ENCODE data around the gene ABHD4.
"Not testable (repeated sequence)": the region's sequence is repeated elsewhere in the genome, so short reads cannot be mapped to it uniquely, and the experiment has no call there.

Gene ABHD4, protein sequence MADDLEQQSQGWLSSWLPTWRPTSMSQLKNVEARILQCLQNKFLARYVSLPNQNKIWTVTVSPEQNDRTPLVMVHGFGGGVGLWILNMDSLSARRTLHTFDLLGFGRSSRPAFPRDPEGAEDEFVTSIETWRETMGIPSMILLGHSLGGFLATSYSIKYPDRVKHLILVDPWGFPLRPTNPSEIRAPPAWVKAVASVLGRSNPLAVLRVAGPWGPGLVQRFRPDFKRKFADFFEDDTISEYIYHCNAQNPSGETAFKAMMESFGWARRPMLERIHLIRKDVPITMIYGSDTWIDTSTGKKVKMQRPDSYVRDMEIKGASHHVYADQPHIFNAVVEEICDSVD

DNA sequence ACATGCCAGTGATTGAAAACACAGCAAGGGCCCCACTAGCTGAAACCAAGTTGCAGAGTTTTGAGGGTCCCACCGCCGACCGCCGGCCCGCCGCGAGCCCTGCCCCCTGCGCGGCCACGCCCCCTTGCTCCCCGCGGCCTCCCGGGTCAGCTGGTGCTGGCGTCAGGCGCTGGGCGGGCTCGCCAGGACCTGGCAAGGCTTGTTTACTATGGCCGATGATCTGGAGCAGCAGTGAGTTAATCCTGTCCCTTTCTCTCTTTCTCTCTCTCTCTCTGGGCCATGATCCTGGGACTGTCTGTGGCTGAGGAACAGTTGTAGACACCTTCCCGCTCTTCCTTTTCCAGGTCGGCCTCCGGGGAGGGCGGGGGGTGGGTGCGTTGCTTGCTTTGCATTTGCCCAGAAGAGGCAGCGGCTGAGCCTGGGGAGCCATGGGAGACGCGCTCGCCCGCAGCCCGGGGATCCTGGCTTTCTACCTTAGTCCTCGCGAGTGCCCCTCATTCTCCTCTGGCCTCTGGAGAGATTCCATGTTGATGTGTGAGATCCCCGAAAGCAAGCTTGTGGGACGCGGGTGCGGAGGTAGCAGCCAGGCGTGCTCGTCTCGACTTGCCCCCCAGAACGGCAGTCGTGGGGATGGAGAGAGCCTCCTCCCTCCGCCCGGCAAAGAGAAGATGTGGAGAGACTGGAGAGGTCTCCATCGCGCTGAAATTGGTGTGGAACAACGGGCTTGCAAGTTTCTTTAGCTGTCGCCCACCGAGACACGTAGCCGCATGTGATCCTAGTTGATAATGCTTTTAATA is at the start of gene ABHD4:
TSS of gene ABHD4 (plus strand) at position 202 of the 797 bp plus-strand sequence. CDS start at position 209, 7 bp downstream.
- peak; percentile 57 for DNase-seq (ENCODE audit: low read depth)

DNA sequence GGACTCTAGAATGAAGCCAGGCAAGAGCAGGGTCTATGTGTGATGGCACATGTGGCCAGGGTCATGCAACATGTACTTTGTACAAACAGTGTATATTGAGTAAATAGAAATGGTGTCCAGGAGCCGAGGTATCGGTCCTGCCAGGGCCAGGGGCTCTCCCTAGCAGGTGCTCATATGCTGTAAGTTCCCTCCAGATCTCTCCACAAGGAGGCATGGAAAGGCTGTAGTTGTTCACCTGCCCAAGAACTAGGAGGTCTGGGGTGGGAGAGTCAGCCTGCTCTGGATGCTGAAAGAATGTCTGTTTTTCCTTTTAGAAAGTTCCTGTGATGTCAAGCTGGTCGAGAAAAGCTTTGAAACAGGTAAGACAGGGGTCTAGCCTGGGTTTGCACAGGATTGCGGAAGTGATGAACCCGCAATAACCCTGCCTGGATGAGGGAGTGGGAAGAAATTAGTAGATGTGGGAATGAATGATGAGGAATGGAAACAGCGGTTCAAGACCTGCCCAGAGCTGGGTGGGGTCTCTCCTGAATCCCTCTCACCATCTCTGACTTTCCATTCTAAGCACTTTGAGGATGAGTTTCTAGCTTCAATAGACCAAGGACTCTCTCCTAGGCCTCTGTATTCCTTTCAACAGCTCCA is 48.7 kb upstream of the ABHD4 start:
- DNase-seq (ENCODE audit: low read depth) = no peak

DNA sequence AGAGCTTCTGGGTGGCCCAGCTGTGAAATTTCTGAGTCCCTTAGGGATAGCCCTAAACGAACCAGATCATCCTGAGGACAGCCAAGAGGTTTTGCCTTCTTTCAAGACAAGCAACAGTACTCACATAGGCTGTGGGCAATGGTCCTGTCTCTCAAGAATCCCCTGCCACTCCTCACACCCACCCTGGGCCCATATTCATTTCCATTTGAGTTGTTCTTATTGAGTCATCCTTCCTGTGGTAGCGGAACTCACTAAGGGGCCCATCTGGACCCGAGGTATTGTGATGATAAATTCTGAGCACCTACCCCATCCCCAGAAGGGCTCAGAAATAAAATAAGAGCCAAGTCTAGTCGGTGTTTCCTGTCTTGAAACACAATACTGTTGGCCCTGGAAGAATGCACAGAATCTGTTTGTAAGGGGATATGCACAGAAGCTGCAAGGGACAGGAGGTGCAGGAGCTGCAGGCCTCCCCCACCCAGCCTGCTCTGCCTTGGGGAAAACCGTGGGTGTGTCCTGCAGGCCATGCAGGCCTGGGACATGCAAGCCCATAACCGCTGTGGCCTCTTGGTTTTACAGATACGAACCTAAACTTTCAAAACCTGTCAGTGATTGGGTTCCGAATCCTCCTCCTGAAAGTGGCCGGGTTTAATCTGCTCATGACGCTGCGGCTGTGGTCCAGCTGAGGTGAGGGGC is 48.0 kb upstream of the ABHD4 start:
- DNase-seq (ENCODE audit: low read depth) = no peak

DNA sequence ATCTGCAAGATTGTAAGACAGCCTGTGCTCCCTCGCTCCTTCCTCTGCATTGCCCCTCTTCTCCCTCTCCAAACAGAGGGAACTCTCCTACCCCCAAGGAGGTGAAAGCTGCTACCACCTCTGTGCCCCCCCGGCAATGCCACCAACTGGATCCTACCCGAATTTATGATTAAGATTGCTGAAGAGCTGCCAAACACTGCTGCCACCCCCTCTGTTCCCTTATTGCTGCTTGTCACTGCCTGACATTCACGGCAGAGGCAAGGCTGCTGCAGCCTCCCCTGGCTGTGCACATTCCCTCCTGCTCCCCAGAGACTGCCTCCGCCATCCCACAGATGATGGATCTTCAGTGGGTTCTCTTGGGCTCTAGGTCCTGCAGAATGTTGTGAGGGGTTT is 46.5 kb upstream of the ABHD4 start:
- no peak for DNase-seq (ENCODE audit: low read depth)

DNA sequence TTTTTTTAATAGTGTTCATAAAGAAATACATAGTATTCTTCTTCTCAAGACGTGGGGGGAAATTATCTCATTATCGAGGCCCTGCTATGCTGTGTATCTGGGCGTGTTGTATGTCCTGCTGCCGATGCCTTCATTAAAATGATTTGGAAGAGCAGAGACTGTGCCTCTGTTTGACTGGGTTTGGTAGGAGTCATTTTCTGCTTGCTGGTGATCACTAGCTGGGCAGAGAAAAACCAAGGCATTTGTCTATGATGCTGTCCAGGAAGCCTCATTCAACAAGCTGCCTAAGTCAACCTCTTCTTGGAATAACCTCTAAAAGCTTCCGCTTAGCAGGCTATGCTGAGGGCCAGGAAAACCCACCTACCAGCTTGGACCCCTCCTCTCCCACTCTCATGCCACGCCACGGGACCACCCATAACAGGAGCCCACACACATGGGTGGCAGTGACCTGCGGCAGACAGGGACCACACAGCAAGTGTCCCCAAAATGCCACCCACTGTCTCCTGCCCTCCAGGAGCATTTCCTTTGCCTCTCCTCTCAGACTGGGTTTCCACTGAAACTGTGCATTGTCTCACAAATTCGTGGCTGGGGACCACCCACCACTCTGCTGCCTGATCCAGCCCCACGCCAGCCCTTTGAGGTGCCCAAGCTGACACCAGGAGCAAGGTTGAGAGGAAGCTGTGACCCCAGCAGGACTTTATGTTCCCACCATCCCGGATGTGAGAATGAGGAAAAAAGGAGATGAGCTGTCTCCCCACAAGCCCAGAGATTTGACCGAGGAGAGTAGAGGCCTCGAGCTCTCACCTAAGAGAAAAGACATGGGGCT is 45.9 kb upstream of the ABHD4 start:
- no peak for DNase-seq (ENCODE audit: low read depth)

DNA sequence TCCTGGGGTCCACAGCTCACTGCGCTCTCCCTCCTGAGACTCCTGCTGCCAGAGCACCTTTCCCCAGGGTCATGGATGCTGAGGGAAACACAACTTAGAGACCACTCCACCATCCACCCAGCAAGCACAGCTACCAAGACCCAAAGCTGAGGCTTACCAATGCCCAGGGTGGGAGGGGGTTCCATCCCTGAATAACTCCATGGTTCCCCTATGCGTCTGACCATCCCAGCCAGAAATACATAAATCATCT is 45.3 kb upstream of the ABHD4 start:
- DNase-seq (ENCODE audit: low read depth) = no peak

DNA sequence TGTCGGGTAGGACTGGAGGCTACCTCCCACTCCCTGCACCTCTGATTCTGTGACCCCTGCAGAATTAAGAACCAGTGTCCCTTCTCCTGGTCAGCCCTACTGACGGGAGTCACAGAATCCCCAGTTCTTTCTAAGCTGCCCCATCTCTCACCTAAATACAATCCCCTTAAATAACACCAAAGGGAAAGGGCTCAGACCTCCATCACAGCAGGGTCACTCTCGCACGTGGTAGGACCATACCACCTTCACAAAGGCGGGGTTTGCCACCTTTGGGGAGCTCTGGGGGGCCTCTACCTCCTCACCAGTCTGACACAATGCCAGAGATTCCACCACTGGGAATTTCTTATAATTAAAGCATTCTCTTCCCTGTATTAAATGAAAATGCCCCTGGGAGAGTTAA is 44.7 kb upstream of the ABHD4 start:
- DNase-seq (ENCODE audit: low read depth) = no peak

DNA sequence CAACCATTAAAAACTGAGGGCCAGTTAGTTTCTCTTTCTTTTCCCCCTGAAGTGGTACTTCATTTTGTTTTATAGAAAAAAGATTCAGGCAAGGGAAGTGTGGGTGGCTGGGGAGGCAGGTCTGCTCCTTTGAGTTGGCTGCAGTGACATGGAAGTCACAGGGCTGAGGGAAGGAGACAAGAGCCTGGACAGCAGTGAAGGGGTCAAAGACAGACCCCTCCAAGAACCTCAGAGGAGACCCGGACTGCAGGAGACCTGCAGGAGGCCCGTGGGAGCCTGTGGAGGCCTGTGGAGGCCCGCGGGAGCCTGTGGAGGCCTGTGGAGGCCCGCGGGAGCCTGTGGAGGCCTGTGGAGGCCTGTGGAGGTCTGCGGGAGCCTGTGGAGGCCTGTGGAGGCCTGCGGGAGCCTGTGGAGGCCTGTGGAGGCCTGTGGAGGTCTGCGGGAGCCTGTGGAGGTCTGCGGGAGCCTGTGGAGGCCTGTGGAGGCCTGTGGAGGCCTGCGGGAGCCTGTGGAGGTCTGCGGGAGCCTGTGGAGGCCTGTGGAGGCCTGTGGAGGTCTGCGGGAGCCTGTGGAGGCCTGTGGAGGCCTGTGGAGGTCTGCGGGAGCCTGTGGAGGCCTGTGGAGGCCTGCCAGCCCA is 44.1 kb upstream of the ABHD4 start:
- DNase-seq (ENCODE audit: low read depth) = not testable (repeated sequence)

DNA sequence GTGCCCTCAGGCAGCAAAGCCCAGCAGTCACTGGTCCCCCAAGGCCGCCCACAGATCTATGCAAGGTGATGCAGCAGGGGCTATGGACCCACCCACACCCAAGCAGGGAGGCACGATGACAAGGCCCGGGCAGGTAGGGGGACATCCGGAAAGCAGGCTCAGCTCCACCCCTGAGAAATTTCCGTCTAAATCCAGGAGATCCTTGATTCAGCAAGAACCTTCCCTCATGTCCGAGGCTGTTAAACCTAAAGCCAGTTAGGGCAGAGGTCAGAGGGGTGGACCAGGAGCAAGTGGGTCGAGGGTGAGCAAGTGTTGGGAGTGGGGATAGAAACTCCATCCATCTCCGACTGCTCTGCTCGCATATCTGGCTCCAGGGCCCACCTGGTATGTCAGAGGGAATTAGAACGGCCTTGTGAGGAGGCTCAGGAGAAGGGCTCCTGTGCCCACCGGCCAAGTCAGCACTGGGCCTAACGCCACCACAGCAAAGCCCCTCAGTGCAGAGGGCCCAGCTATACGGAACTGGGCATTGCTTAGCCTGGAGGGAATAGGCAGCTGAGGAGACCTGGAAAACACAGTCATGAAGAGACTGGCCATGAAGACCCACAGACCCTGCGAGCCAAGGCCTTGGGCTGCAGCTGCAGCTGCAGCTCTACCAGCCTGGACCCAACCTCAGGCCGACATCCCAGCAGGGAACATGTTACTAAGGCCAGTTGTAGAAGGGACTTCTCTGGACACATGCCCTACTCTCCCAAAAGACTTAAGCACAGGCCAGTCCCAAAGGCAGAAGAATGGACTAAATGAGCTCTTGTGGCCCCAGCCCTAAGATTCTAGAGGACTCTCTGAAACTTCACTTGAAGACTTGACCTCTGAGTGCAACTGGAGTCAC is 43.4 kb upstream of the ABHD4 start:
- DNase-seq (ENCODE audit: low read depth) = no peak

DNA sequence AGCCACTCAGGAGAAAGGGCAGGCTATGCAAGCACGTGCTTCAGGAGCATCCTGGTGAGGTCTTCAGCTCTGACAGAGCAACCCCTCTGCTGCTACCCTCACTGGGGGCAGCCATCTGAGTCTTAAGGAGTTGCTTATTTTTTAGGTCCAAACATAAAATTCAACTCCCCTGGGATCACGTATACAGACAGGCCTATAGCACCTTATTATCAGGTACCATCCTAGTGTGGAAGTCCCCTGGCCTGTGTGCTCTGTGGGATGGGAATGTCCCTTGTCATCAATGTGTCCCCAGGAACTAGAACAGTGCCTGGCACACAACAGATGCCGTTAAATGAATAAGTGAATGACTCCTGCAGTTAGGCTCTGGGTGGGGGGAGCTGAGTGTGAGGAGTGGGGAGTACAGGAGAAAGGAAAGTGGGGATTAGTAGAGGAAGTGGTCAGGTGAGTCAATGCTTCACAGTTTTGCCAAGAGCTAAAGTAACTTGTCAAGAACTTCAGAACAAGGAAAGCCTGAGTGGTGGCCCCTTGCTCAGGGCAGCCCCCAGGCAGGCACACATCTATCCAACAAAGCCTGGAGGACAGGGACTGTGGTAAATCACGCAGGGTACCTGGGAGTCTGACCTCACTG is 42.6 kb upstream of the ABHD4 start:
- peak; percentile 54 for DNase-seq (ENCODE audit: low read depth)

DNA sequence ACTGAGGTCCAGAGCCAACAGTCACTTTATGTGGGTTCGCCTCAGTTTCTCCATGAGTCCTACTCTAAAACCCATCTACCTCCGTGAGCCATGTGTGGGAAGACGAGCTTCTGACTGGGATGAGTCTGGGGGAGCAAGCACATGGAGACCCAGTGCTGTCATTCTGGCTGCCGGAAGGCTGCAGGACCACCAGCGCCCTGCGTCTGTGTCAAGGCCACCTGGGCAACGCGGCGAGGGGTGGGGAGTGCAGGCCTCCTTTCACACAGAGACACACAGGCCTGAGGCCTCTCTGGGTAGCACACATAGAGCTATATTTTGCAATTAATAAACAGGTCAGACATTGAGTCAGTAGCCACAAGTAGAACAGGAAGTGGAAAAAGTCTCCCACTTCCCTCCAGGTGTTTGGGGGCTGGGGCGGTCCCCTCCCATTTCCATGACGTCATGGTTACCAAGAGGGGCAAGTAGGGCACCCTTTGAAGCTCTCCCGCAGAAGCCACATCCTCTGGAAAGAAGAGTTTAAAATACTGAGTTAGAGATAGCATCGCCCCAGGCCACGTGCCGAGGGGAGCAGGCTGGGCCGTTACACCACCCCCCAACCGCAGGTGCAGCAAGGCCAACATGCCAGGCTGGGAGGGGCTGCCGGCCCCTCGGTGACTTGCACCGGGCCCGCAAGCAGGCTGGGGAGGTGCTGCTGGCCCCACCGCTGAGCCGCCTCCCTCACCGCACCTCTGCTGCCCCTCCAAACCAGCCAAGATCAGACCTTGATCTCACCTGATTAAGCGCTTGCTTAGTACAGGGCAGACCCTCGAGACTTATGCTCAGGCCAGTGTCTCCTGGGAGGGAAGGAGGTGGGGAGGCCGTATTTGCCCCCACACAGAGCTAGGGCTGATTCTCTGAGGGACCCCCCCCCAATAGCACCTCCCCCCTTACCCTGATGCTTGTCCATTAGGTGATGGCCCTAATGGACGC is 41.8 kb upstream of the ABHD4 start:
- DNase-seq (ENCODE audit: low read depth) = peak; percentile 90

DNA sequence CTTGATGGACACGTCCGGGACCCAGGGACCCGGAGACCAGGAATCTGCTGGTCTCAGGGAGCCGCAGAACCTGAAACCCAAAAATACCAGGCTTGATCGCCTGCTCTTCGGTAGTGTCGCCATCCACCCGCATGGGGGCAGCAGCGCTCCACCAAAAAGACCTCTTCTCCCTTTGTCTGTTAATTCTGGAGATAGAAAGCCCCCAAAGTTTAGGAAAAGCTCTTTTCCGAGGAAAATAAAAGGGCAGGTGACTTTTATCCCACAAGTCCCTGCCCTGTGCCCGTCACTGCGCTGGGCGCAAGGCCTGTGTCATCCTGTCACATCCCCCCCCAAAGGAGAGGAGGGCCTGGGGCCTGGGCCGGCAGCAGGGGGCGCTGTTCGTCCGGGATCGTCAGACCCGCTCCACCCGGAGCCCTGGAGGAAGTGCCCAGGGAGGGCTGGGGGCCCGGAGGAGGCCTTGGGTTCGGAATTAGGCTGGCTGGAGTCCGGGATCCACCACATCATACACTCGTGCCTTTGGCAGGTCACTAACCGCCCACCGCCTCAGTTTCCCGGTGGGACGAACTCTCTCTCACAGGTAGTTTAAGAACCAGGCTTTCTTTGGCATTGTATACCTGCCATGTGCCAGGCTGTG is 41.0 kb upstream of the ABHD4 start:
- DNase-seq (ENCODE audit: low read depth) = peak; percentile 49

DNA sequence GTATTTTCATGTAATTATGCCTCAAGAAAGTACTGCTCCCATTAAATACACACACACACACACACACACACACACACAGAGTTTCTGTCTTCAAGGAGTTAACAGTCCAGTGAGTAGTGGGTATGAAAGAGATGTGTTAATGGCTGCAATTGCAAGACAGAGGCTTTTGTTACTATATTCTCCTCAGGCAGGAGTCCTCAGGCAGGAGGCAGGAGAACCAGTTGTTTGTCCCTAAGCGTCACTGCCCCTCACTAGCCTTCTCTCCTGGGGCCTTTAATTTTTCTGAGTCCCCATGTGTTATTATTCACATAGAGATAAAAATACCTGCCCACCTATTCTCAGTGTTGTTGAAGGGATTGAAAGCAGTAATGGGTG is 40.3 kb upstream of the ABHD4 start:
- no peak for DNase-seq (ENCODE audit: low read depth)

DNA sequence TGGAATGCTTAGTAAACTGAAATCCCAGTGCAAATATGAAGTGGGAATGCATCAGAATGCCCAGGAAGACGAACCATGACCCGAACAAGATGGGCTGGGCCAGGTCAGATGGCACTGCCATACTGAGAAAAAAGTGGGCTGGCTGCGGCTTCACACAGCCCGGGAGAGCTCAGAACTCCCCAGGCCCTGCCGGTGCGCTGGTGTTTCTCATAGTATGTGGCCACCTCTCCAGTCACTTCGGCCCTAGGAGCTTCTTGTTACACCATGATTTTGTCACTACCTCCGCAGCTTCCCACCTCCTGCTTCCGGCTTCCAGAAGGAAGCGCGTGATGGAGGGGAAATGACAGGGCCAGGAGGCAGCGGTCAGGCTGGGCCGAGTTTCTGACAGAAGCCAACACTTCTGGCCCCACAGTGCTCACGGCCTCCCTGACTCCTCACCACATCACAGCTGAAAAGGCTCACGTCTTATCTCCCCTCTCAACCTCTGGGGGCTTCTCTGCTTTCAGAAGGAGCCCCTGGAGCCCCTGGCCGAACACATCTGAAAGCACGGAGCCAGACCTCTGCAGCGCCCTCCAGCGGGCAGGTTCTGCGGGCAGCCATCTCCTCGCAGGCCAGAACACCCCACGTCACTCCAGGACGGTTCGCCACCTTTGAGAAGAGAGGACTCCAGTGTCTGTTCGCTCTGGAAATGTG is 39.7 kb upstream of the ABHD4 start:
- no peak for DNase-seq (ENCODE audit: low read depth)

DNA sequence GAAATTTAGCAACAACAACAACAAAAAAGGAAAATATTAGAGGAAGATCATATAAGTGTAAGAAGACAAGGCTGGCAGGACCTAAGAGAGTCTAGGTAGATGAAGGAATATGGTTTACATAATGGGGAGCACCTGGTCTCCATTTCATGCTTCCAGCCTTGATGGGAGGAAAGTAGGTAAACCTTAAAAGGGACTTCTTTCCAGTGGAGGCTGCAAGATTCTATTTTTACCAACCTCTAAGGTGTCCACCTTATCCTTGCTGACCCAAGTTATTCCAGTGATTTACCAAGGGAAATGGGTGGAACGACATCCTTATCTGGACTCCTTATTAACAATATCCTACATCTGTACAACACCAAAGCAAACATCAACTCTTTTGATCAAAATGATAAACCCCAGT is 39.1 kb upstream of the ABHD4 start:
- no peak for DNase-seq (ENCODE audit: low read depth)

DNA sequence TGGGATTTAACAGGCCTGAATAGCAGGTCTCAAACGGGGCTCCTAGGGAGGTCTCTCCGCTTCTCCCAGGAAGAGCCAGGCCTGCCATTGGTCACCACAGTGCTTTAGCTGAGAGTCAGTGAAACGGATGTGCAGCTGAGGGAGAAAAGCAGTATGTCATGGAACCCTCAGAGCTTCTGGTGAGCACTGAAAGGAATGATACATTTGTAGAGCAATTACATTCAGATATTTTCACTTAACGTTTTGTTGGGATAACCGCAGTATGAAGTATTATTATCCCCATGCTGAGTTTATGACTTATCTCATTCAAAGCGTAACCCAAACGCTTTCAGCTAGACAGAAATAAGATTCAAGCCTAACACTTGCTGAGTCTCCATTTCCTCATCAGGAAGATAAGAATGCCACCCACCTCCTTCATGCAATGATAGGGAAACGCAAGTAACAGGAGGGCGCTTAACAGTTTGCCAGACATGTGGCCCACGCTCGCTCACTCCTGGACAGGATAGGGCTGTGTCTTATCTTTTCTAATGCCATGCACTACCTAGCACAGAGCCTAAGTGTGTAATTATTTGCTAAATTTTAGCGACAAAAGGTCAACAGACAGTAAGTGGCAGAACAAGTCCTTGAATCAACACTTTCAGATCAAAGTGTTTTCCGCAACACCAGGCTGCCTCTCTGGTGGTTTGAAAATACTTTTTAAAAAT is 37.3 kb upstream of the ABHD4 start:
- DNase-seq (ENCODE audit: low read depth) = no peak

DNA sequence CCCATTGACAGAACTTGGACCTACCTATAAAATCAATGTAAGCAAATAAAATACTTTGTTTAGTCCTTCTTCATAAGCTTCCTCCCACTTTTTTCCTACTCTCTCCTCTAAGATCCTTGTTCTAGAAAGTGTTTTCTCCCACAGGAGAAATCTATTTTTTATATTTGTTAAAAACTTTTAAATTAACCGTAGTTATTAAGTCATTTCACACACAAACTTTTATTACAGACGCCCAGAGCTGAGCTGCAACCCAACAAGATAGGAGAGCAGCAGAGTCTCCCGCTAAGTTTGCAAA is 36.8 kb upstream of the ABHD4 start:
- DNase-seq (ENCODE audit: low read depth) = no peak

Measured in amniotic epithelial cell (primary cell).